ENCODE data around the gene RPL28. TPM values are rescaled to one million over a fixed set of nuclear protein-coding genes. Genes with fewer than 3 reads are reported as not detected.
"Not testable (repeated sequence)": the region's sequence is repeated elsewhere in the genome, so short reads cannot be mapped to it uniquely, and the experiment has no call there.

RPL28 gene
- total RNA-seq, 1 experiment from 2014 or later, result 2,505 TPM

- peak; percentile 73 for TF ChIP-seq ZNF121 (CRISPR knock-in tag; IDR thresholded peaks at IDR 0.05)
- H3K27ac Mint-ChIP-seq; DNase-seq (ENCODE audit: low spot score); H3K4me3 Mint-ChIP-seq; ATAC-seq: not testable (repeated sequence)
- peaks cover 34% of the 10 kb centered on the region for H3K36me3 Mint-ChIP-seq
- ChIA-PET POLR2A (interaction anchor here (0.6 to 1.1 kb wide), 4 partner anchors 11 to 1235 kb away, joined by 3 to 4 read pairs (median 3); partner anchors contain the start of gene TMEM238), CTCF (interaction anchor here (0.6 to 2.5 kb wide), 4 partner anchors 9 to 244 kb away, joined by 3 to 11 read pairs (median 4); no protein-coding TSS in a partner anchor)
- peaks cover 22% of the 10 kb centered on the region for H3K9me3 Mint-ChIP-seq
- peaks cover 41% of the 10 kb centered on the region for H3K27me3 Mint-ChIP-seq (ENCODE audit: low read depth)
- H3K4me1 Mint-ChIP-seq, result peaks cover 22% of the 10 kb centered on the region
Observed at GRCh38 chr19:55409179-55409578, 23.4 kb downstream of the RPL28 start.

- Mint-ChIP-seq H3K9me3 (peaks cover 22% of the 10 kb centered on the region), H3K36me3 (peaks cover 30% of the 10 kb centered on the region), H3K4me3 (no peak overlapping the region), H3K4me1 (peaks cover 22% of the 10 kb centered on the region), H3K27me3 (ENCODE audit: low read depth) (peaks cover 51% of the 10 kb centered on the region), H3K27ac (no peak overlapping the region)
- CTCF ChIA-PET, result no interaction called here
- DNase-seq (ENCODE audit: low spot score) (no peak), ATAC-seq (no peak)
- TF ChIP-seq CREM (CRISPR knock-in tag; IDR thresholded peaks at IDR 0.05) (no peak), CREB1 (CRISPR knock-in tag; IDR thresholded peaks at IDR 0.05) (no peak), ARID4B (CRISPR knock-in tag; IDR thresholded peaks at IDR 0.05; ENCODE audit: borderline replicate concordance) (no peak), JUN (CRISPR knock-in tag; IDR thresholded peaks at IDR 0.05) (no peak), HMGXB4 (CRISPR knock-in tag; IDR thresholded peaks at IDR 0.05) (no peak), TEAD1 (CRISPR knock-in tag; IDR thresholded peaks at IDR 0.05) (no peak), OVOL2 (CRISPR knock-in tag; IDR thresholded peaks at IDR 0.05; ENCODE audit: borderline replicate concordance) (no peak), MXD4 (CRISPR knock-in tag; IDR thresholded peaks at IDR 0.05; ENCODE audit: borderline replicate concordance) (no peak), SMAD3 (CRISPR knock-in tag; IDR thresholded peaks at IDR 0.05; ENCODE audit: borderline replicate concordance) (no peak), MLX (CRISPR knock-in tag; IDR thresholded peaks at IDR 0.05) (no peak)
- TF ChIP-seq, protein P1, sequence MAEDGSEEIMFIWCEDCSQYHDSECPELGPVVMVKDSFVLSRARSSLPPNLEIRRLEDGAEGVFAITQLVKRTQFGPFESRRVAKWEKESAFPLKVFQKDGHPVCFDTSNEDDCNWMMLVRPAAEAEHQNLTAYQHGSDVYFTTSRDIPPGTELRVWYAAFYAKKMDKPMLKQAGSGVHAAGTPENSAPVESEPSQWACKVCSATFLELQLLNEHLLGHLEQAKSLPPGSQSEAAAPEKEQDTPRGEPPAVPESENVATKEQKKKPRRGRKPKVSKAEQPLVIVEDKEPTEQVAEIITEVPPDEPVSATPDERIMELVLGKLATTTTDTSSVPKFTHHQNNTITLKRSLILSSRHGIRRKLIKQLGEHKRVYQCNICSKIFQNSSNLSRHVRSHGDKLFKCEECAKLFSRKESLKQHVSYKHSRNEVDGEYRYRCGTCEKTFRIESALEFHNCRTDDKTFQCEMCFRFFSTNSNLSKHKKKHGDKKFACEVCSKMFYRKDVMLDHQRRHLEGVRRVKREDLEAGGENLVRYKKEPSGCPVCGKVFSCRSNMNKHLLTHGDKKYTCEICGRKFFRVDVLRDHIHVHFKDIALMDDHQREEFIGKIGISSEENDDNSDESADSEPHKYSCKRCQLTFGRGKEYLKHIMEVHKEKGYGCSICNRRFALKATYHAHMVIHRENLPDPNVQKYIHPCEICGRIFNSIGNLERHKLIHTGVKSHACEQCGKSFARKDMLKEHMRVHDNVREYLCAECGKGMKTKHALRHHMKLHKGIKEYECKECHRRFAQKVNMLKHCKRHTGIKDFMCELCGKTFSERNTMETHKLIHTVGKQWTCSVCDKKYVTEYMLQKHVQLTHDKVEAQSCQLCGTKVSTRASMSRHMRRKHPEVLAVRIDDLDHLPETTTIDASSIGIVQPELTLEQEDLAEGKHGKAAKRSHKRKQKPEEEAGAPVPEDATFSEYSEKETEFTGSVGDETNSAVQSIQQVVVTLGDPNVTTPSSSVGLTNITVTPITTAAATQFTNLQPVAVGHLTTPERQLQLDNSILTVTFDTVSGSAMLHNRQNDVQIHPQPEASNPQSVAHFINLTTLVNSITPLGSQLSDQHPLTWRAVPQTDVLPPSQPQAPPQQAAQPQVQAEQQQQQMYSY (CRISPR knock-in tag; IDR thresholded peaks at IDR 0.05), result no peak
- TF ChIP-seq, protein P2, sequence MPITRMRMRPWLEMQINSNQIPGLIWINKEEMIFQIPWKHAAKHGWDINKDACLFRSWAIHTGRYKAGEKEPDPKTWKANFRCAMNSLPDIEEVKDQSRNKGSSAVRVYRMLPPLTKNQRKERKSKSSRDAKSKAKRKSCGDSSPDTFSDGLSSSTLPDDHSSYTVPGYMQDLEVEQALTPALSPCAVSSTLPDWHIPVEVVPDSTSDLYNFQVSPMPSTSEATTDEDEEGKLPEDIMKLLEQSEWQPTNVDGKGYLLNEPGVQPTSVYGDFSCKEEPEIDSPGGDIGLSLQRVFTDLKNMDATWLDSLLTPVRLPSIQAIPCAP (CRISPR knock-in tag; IDR thresholded peaks at IDR 0.05), result no peak
- TF ChIP-seq, protein P3, sequence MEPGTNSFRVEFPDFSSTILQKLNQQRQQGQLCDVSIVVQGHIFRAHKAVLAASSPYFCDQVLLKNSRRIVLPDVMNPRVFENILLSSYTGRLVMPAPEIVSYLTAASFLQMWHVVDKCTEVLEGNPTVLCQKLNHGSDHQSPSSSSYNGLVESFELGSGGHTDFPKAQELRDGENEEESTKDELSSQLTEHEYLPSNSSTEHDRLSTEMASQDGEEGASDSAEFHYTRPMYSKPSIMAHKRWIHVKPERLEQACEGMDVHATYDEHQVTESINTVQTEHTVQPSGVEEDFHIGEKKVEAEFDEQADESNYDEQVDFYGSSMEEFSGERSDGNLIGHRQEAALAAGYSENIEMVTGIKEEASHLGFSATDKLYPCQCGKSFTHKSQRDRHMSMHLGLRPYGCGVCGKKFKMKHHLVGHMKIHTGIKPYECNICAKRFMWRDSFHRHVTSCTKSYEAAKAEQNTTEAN (CRISPR knock-in tag; IDR thresholded peaks at IDR 0.05), result no peak
- TF ChIP-seq, protein P4, sequence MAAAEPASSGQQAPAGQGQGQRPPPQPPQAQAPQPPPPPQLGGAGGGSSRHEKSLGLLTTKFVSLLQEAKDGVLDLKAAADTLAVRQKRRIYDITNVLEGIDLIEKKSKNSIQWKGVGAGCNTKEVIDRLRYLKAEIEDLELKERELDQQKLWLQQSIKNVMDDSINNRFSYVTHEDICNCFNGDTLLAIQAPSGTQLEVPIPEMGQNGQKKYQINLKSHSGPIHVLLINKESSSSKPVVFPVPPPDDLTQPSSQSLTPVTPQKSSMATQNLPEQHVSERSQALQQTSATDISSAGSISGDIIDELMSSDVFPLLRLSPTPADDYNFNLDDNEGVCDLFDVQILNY (CRISPR knock-in tag; IDR thresholded peaks at IDR 0.05), result no peak
- TF ChIP-seq, protein P5, sequence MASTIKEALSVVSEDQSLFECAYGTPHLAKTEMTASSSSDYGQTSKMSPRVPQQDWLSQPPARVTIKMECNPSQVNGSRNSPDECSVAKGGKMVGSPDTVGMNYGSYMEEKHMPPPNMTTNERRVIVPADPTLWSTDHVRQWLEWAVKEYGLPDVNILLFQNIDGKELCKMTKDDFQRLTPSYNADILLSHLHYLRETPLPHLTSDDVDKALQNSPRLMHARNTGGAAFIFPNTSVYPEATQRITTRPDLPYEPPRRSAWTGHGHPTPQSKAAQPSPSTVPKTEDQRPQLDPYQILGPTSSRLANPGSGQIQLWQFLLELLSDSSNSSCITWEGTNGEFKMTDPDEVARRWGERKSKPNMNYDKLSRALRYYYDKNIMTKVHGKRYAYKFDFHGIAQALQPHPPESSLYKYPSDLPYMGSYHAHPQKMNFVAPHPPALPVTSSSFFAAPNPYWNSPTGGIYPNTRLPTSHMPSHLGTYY (CRISPR knock-in tag; IDR thresholded peaks at IDR 0.05), result no peak
- POLR2A ChIA-PET, result no interaction called here
Observed at GRCh38 chr19:55410168-55410567, 24.4 kb downstream of the RPL28 start.
